Fibroblast of lung (primary cell): Measurements from ENCODE around the gene PARS2.

Source experiments
- EZH2 ChIP-seq: IDR thresholded peaks from 2 replicates; pipeline ENCODE4 v1.5.1; 2012; ENCODE audit warnings: low read length, control low read depth, mild to moderate bottlenecking; ENCODE audit errors: missing control alignments
- TF ChIP-seq, protein P1 (sequence below), 2 donors: IDR thresholded peaks in 1 of 2; conservative IDR thresholded peaks in 1 of 2; 1 replicate in 1 of 2; 2 replicates in 1 of 2; pipeline ENCODE4 v1.5.1; 2011 to 2012; ENCODE audit warnings: low read length in 2 of 2, control low read depth in 1 of 2, inconsistent platforms in 1 of 2, low read depth in 1 of 2, mild to moderate bottlenecking in 1 of 2

DNA sequence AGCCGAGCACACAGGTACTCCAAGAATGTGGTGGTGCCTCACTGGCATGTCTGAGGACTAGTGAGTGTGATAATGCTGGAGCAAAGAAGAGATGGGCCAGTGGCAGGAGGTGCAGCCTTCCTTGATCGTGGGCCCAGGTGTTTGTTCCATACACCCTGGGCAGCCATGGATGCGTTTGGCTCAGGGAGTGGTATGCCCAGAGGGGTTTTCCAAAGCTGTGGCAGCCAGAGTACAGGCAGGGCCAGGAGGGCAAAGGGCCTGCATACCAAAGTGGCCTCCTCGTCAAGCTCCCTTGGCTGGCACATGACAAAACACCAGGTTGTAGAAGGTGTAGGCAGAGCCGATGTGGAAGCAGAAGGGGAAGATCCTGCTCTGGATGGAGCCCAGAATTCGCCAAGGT is 19.0 kb downstream of the PARS2 start:
- TF ChIP-seq, protein P1, sequence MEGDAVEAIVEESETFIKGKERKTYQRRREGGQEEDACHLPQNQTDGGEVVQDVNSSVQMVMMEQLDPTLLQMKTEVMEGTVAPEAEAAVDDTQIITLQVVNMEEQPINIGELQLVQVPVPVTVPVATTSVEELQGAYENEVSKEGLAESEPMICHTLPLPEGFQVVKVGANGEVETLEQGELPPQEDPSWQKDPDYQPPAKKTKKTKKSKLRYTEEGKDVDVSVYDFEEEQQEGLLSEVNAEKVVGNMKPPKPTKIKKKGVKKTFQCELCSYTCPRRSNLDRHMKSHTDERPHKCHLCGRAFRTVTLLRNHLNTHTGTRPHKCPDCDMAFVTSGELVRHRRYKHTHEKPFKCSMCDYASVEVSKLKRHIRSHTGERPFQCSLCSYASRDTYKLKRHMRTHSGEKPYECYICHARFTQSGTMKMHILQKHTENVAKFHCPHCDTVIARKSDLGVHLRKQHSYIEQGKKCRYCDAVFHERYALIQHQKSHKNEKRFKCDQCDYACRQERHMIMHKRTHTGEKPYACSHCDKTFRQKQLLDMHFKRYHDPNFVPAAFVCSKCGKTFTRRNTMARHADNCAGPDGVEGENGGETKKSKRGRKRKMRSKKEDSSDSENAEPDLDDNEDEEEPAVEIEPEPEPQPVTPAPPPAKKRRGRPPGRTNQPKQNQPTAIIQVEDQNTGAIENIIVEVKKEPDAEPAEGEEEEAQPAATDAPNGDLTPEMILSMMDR (conservative IDR thresholded peaks at IDR 0.05 in 1 of 2, IDR thresholded peaks at IDR 0.05 in 1 of 2; ENCODE audit: low read depth in 1 of 2, low read length in 2 of 2): no peak
- no peak for TF ChIP-seq EZH2
